ENCODE results near the gene TMEM121. TPM values are rescaled to one million over a fixed set of nuclear protein-coding genes. Genes with fewer than 3 reads are reported as not detected.
A peak's percentile ranks its signal among the peaks of the same experiment; 100 is the strongest.

TMEM121 gene
- total and polyA plus RNA-seq, 8 donors: 0.93 to 8.2 (median 2.0) TPM; not detected in 1

GRCh38 chr14:105529319-105529568 lies 2.9 kb downstream of the TMEM121 start:
- Histone ChIP-seq H3K4me3 (peak overlapping the region; percentile 56 to 74 (median 66)), H3K36me3 (no peaks in the 10 kb centered on the region), H3K9me3 (no peaks in the 10 kb centered on the region), H3K4me1 (peaks cover 37 to 46% (median 43%) of the 10 kb centered on the region in 4 donors), H3K27me3 (peaks cover 4 to 75% (median 32%) of the 10 kb centered on the region in 3 donors), H3K27ac (peak overlapping the region in 3 of 5 donors; percentile 38 to 47 (median 46))
- intact Hi-C loops (cut with DNase I; ENCODE audit: low total_unique reads): no loop called here
- WGBS, 5 donors: 11 to 38% (median 19%) methylated on average over 7 to 24 of the region's 24 CpGs
- DNase-seq: no peak
- TF ChIP-seq EP300 (IDR thresholded peaks at IDR 0.05): no peak
- TF ChIP-seq POLR2AphosphoS5 (IDR thresholded peaks at IDR 0.05): no peak
- TF ChIP-seq POLR2A (IDR thresholded peaks at IDR 0.05): no peak
- TF ChIP-seq CTCF (IDR thresholded peaks at IDR 0.05): no peak

GRCh38 chr14:105529569-105530284 lies 3.3 kb downstream of the TMEM121 start:
- 6 to 28% (median 19%) methylated on average over 8 to 63 of the region's 63 CpGs for WGBS, 5 donors
- Histone ChIP-seq H3K27ac (peak overlapping the region in 3 of 5 donors; percentile 38 to 47 (median 46)), H3K4me1 (peaks cover 37 to 46% (median 43%) of the 10 kb centered on the region in 4 donors), H3K9me3 (no peaks in the 10 kb centered on the region), H3K36me3 (no peaks in the 10 kb centered on the region), H3K27me3 (peaks cover 4 to 79% (median 35%) of the 10 kb centered on the region in 3 donors), H3K4me3 (peak overlapping the region; percentile 56 to 74 (median 66))
- peak; percentile 50 to 82 for DNase-seq
- intact Hi-C loops (cut with DNase I; ENCODE audit: low total_unique reads): no loop called here
- TF ChIP-seq POLR2A (IDR thresholded peaks at IDR 0.05) (no peak), EP300 (IDR thresholded peaks at IDR 0.05) (no peak), CTCF (IDR thresholded peaks at IDR 0.05) (no peak), POLR2AphosphoS5 (IDR thresholded peaks at IDR 0.05) (no peak)

GRCh38 chr14:105530285-105531087 lies 4.1 kb downstream of the TMEM121 start:
- peak overlapping the region in 2 of 4 donors; percentile 56 to 67 for H3K4me3 ChIP-seq
- no peaks in the 10 kb centered on the region for H3K9me3 ChIP-seq
- DNase-seq: peak in 1 of 2 donors; percentile 28
- intact Hi-C loops (cut with DNase I; ENCODE audit: low total_unique reads): no loop called here
- peak overlapping the region in 2 of 5 donors; percentile 46 to 47 for H3K27ac ChIP-seq
- WGBS, 5 donors: 52 to 74% (median 61%) methylated on average over 13 to 19 of the region's 19 CpGs
- peaks cover 4 to 81% (median 35%) of the 10 kb centered on the region in 3 donors for H3K27me3 ChIP-seq
- peaks cover 37 to 46% (median 43%) of the 10 kb centered on the region in 4 donors for H3K4me1 ChIP-seq
- H3K36me3 ChIP-seq: no peaks in the 10 kb centered on the region
- no peak for TF ChIP-seq CTCF (IDR thresholded peaks at IDR 0.05)
- no peak for TF ChIP-seq POLR2AphosphoS5 (IDR thresholded peaks at IDR 0.05)
- TF ChIP-seq EP300 (IDR thresholded peaks at IDR 0.05): no peak
- no peak for TF ChIP-seq POLR2A (IDR thresholded peaks at IDR 0.05)

GRCh38 chr14:105531088-105531893 lies 4.9 kb downstream of the TMEM121 start:
- peaks cover 4 to 81% (median 37%) of the 10 kb centered on the region in 3 donors for H3K27me3 ChIP-seq
- DNase-seq: no peak
- H3K4me1 ChIP-seq: peaks cover 32 to 41% (median 36%) of the 10 kb centered on the region in 4 donors
- H3K27ac ChIP-seq: no peak overlapping the region
- TF ChIP-seq EP300 (IDR thresholded peaks at IDR 0.05) (no peak), POLR2A (IDR thresholded peaks at IDR 0.05) (no peak), CTCF (IDR thresholded peaks at IDR 0.05) (no peak), POLR2AphosphoS5 (IDR thresholded peaks at IDR 0.05) (no peak)
- intact Hi-C loops (cut with DNase I; ENCODE audit: low total_unique reads): no loop called here
- H3K36me3 ChIP-seq: no peaks in the 10 kb centered on the region
- WGBS, 5 donors: 91 to 95% (median 93%) methylated on average over 15 to 30 of the region's 30 CpGs
- no peak overlapping the region for H3K4me3 ChIP-seq
- no peaks in the 10 kb centered on the region for H3K9me3 ChIP-seq
